Measurements from ENCODE around the gene GREM1. TPM values are rescaled to one million over a fixed set of nuclear protein-coding genes. Genes with fewer than 3 reads are reported as not detected.

Gene GREM1
- total RNA-seq, 2 experiments from 2014 or later, result not detected

- no peak overlapping the region for H3K4me3 Mint-ChIP-seq
- H3K27me3 Mint-ChIP-seq, result peaks cover 73% of the 10 kb centered on the region
- H3K27ac Mint-ChIP-seq, result no peak overlapping the region
- DNase-seq, result no peak
- no peaks in the 10 kb centered on the region for H3K9me3 Mint-ChIP-seq
- peaks cover 14% of the 10 kb centered on the region for H3K4me1 Mint-ChIP-seq
- no peaks in the 10 kb centered on the region for H3K36me3 Mint-ChIP-seq
Measured at GRCh38 chr15:32715276-32715675, 2.5 kb upstream of the GREM1 start.

- H3K4me1 Mint-ChIP-seq, result peaks cover 14% of the 10 kb centered on the region
- H3K9me3 Mint-ChIP-seq, result no peaks in the 10 kb centered on the region
- peaks cover 84% of the 10 kb centered on the region for H3K27me3 Mint-ChIP-seq
- H3K4me3 Mint-ChIP-seq, result no peak overlapping the region
- H3K36me3 Mint-ChIP-seq, result no peaks in the 10 kb centered on the region
- no peak overlapping the region for H3K27ac Mint-ChIP-seq
- no peak for DNase-seq
Measured at GRCh38 chr15:32716216-32716914, 1.4 kb upstream of the GREM1 start.

DNA sequence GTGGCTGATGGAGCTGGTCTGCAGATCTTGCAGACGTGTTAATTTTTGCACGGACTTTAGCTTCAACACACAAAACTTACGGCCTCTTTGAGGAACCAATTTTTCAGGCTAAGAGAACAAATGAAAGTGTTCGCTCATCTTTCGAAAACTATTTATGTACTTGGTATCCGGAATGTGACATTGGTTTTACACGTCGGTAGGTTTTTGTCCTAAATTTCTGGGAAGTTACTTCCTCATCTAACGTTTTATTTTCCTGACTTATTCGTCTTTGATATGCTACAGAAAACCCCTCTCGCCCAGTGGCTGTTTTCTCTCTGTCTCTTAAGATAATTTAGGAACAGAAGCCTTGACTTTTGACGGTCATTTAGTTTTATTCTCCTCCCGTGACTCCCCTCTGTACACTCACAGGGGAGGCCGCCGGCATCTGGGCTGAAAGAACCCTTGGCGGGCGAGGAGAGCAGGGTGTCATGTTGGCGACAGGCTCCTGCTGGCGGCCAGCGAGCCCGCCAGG lies 834 bp upstream of the GREM1 start:
- Mint-ChIP-seq H3K4me3 (no peak overlapping the region), H3K9me3 (no peaks in the 10 kb centered on the region), H3K27ac (no peak overlapping the region), H3K36me3 (no peaks in the 10 kb centered on the region), H3K27me3 (peaks cover 87% of the 10 kb centered on the region), H3K4me1 (peaks cover 14% of the 10 kb centered on the region)
- no peak for DNase-seq

- DNase-seq, result no peak
- Mint-ChIP-seq H3K9me3 (no peaks in the 10 kb centered on the region), H3K27me3 (peaks cover 87% of the 10 kb centered on the region), H3K4me1 (peaks cover 22% of the 10 kb centered on the region), H3K4me3 (no peak overlapping the region), H3K36me3 (no peaks in the 10 kb centered on the region), H3K27ac (no peak overlapping the region)
Measured at GRCh38 chr15:32718227-32718820, 520 bp downstream of the GREM1 start.

GRCh38 chr15:32718821-32719716 lies 1.3 kb downstream of the GREM1 start:
- H3K27me3 Mint-ChIP-seq, result peaks cover 83% of the 10 kb centered on the region
- H3K4me3 Mint-ChIP-seq, result peak overlapping the region; percentile 18
- peaks cover 26% of the 10 kb centered on the region for H3K4me1 Mint-ChIP-seq
- H3K9me3 Mint-ChIP-seq, result no peaks in the 10 kb centered on the region
- DNase-seq, result peak; percentile 8
- no peak overlapping the region for H3K27ac Mint-ChIP-seq
- no peaks in the 10 kb centered on the region for H3K36me3 Mint-ChIP-seq

GRCh38 chr15:32721596-32721995 lies 3.8 kb downstream of the GREM1 start:
- Mint-ChIP-seq H3K4me3 (no peak overlapping the region), H3K4me1 (peaks cover 24% of the 10 kb centered on the region), H3K9me3 (peaks cover 10% of the 10 kb centered on the region), H3K36me3 (no peaks in the 10 kb centered on the region), H3K27ac (no peak overlapping the region), H3K27me3 (peaks cover 89% of the 10 kb centered on the region)
- DNase-seq, result no peak

GRCh38 chr15:32722136-32722535 lies 4.3 kb downstream of the GREM1 start:
- peaks cover 10% of the 10 kb centered on the region for H3K9me3 Mint-ChIP-seq
- H3K4me1 Mint-ChIP-seq, result peaks cover 19% of the 10 kb centered on the region
- H3K36me3 Mint-ChIP-seq, result no peaks in the 10 kb centered on the region
- no peak for DNase-seq
- no peak overlapping the region for H3K4me3 Mint-ChIP-seq
- peaks cover 89% of the 10 kb centered on the region for H3K27me3 Mint-ChIP-seq
- H3K27ac Mint-ChIP-seq, result no peak overlapping the region

DNA sequence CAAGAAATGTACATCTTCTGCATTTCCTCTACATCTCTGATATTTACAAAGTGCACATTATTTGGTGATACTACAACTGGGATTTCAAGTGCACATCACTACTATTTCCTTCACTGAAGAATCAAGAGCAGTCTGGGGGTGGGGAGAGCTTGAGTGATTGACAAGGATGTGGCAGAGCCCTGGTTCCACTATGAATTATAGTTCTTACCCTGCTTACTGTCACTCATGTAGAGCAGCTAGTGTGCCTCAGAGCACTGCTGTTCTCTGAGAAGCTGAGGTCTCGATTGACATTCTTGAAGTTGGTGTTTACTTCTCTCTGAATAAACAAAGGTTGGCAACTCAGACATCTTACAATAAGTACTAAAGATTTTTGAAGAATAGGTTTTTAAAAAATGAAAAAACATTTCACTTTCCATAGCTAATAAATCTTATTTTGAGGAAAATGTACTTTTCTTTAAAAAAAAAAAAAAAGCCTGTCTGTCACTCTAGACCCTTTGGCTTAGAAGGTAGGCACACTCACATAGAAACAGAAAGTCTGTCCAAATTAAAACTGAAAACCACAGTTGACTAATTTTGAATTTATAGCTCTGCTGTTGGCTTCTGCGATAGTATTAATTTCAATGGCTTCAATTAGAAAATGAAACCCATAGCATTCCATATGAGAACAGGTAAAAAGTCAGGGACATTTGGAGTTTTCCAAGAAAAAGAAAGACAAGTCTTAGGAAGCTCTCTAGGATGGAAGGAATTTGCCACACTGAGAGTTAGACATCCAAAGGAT lies 5.6 kb downstream of the GREM1 start:
- no peaks in the 10 kb centered on the region for H3K36me3 Mint-ChIP-seq
- H3K27ac Mint-ChIP-seq, result no peak overlapping the region
- H3K4me1 Mint-ChIP-seq, result peaks cover 19% of the 10 kb centered on the region
- peaks cover 88% of the 10 kb centered on the region for H3K27me3 Mint-ChIP-seq
- peak; percentile 18 for DNase-seq
- peaks cover 13% of the 10 kb centered on the region for H3K9me3 Mint-ChIP-seq
- H3K4me3 Mint-ChIP-seq, result no peak overlapping the region

DNA sequence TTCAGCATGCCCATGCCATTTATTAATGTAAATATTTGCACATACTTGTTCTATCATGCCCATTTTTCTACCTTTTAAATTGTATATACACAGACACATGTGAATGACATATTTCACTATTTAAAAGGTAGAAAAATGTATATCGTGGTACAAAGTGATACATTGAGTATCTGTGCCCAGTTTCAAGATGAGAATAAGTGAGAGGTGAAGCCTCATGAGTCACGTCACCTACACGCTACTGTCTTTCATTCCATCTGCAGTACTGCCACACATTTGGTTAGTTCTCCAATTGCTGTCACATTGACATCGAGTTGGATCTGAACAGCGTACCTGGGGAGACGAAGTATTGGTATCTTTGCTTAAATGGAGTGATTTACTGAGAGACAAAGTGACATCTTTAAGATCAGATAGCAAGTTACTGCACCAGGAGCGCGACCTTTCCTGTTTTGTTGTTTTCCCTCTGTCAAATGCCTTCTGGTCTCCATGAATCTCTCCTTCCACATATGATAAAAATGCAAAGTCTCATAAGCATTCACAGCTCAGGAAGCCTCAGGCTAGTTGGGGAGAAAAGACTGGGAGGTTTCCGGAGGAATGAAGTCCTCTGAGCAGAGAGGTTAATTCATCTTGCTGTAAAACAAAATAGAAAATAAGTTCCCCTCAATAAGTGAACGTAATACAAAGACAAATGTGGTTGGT lies 12.0 kb downstream of the GREM1 start:
- Mint-ChIP-seq H3K4me1 (no peaks in the 10 kb centered on the region), H3K9me3 (peaks cover 11% of the 10 kb centered on the region), H3K27ac (no peak overlapping the region), H3K27me3 (peaks cover 60% of the 10 kb centered on the region), H3K36me3 (no peaks in the 10 kb centered on the region), H3K4me3 (no peak overlapping the region)
- DNase-seq, result no peak

DNA sequence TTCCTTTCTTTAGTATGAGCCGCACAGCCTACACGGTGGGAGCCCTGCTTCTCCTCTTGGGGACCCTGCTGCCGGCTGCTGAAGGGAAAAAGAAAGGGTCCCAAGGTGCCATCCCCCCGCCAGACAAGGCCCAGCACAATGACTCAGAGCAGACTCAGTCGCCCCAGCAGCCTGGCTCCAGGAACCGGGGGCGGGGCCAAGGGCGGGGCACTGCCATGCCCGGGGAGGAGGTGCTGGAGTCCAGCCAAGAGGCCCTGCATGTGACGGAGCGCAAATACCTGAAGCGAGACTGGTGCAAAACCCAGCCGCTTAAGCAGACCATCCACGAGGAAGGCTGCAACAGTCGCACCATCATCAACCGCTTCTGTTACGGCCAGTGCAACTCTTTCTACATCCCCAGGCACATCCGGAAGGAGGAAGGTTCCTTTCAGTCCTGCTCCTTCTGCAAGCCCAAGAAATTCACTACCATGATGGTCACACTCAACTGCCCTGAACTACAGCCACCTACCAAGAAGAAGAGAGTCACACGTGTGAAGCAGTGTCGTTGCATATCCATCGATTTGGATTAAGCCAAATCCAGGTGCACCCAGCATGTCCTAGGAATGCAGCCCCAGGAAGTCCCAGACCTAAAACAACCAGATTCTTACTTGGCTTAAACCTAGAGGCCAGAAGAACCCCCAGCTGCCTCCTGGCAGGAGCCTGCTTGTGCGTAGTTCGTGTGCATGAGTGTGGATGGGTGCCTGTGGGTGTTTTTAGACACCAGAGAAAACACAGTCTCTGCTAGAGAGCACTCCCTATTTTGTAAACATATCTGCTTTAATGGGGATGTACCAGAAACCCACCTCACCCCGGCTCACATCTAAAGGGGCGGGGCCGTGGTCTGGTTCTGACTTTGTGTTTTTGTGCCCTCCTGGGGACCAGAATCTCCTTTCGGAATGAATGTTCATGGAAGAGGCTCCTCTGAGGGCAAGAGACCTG lies 13.2 kb downstream of the GREM1 start:
- Mint-ChIP-seq H3K27me3 (peaks cover 49% of the 10 kb centered on the region), H3K4me1 (no peaks in the 10 kb centered on the region), H3K9me3 (peaks cover 7% of the 10 kb centered on the region), H3K4me3 (no peak overlapping the region), H3K27ac (no peak overlapping the region), H3K36me3 (no peaks in the 10 kb centered on the region)
- DNase-seq, result peak; percentile 8

- no peak overlapping the region for H3K27ac Mint-ChIP-seq
- peaks cover 44% of the 10 kb centered on the region for H3K27me3 Mint-ChIP-seq
- H3K9me3 Mint-ChIP-seq, result peaks cover 3% of the 10 kb centered on the region
- no peaks in the 10 kb centered on the region for H3K36me3 Mint-ChIP-seq
- no peaks in the 10 kb centered on the region for H3K4me1 Mint-ChIP-seq
- H3K4me3 Mint-ChIP-seq, result no peak overlapping the region
- no peak for DNase-seq
Measured at GRCh38 chr15:32732574-32733157, 14.9 kb downstream of the GREM1 start.

GRCh38 chr15:32733281-32733680 lies 15.5 kb downstream of the GREM1 start:
- no peaks in the 10 kb centered on the region for H3K4me1 Mint-ChIP-seq
- H3K9me3 Mint-ChIP-seq, result no peaks in the 10 kb centered on the region
- no peaks in the 10 kb centered on the region for H3K36me3 Mint-ChIP-seq
- H3K27me3 Mint-ChIP-seq, result peaks cover 41% of the 10 kb centered on the region
- H3K4me3 Mint-ChIP-seq, result no peak overlapping the region
- no peak overlapping the region for H3K27ac Mint-ChIP-seq
- DNase-seq, result no peak
